GM21367 (cell line): ENCODE results near the gene PPP4R4.
"Not testable (repeated sequence)": the region's sequence is repeated elsewhere in the genome, so short reads cannot be mapped to it uniquely, and the experiment has no call there.

ENCODE experiments used
- ATAC-seq: cut with Tn5 transposase; IDR thresholded peaks from one replicate; pipeline ENCODE4 v1.9.1; 2021; ENCODE audit not compliant: unreplicated experiment

PPP4R4 gene

GRCh38 chr14:94144765-94145164 is 29.4 kb upstream of the PPP4R4 start:
- no peak for ATAC-seq

- ATAC-seq = no peak
These were observed 28.1 kb upstream of the PPP4R4 start for GRCh38 chr14:94145902-94146527.

- no peak for ATAC-seq
These were observed 21.4 kb upstream of the PPP4R4 start for GRCh38 chr14:94152676-94153075.

GRCh38 chr14:94153750-94154342 is 20.3 kb upstream of the PPP4R4 start:
- no peak for ATAC-seq

- ATAC-seq = not testable (repeated sequence)
These were observed 18.0 kb upstream of the PPP4R4 start for GRCh38 chr14:94156143-94156542.

- no peak for ATAC-seq
These were observed 16.9 kb upstream of the PPP4R4 start for GRCh38 chr14:94157197-94157596.

GRCh38 chr14:94158239-94158883 is 15.8 kb upstream of the PPP4R4 start:
- no peak for ATAC-seq

GRCh38 chr14:94161058-94161457 is 13.1 kb upstream of the PPP4R4 start:
- no peak for ATAC-seq

- no peak for ATAC-seq
These were observed 12.1 kb upstream of the PPP4R4 start for GRCh38 chr14:94161981-94162380.

- no peak for ATAC-seq
These were observed 11.7 kb upstream of the PPP4R4 start for GRCh38 chr14:94162466-94162865.

GRCh38 chr14:94163796-94164195 is 10.3 kb upstream of the PPP4R4 start:
- ATAC-seq = no peak

- no peak for ATAC-seq
These were observed 9.3 kb upstream of the PPP4R4 start for GRCh38 chr14:94164685-94165431.

GRCh38 chr14:94165744-94166143 is 8.4 kb upstream of the PPP4R4 start:
- no peak for ATAC-seq

- ATAC-seq = no peak
These were observed 4.0 kb upstream of the PPP4R4 start for GRCh38 chr14:94170136-94170535.

- no peak for ATAC-seq
These were observed 2.9 kb upstream of the PPP4R4 start for GRCh38 chr14:94171208-94171607.

- ATAC-seq = no peak
These were observed 1.6 kb upstream of the PPP4R4 start for GRCh38 chr14:94172545-94172944.

- no peak for ATAC-seq
These were observed 644 bp upstream of the PPP4R4 start for GRCh38 chr14:94173471-94173884.

GRCh38 chr14:94174604-94175010 is 485 bp downstream of the PPP4R4 start:
- ATAC-seq = no peak

GRCh38 chr14:94175011-94175745 is 1.1 kb downstream of the PPP4R4 start:
- ATAC-seq = no peak

GRCh38 chr14:94175747-94176146 is 1.6 kb downstream of the PPP4R4 start:
- no peak for ATAC-seq

GRCh38 chr14:94176808-94177207 is 2.7 kb downstream of the PPP4R4 start:
- no peak for ATAC-seq
